Caki2 (cell line): ENCODE results near the gene CLEC16A. TPM values are rescaled to one million over a fixed set of nuclear protein-coding genes. Genes with fewer than 3 reads are reported as not detected.

ENCODE experiments used
- DNase-seq: peaks from one replicate; pipeline ENCODE4 v3.0.0-alpha.2; 2015; ENCODE audit warnings: low read depth
- in situ Hi-C: cut with HindIII; loops from 2 replicates; pipeline ENCODE4 v1.10.0; 2016; ENCODE audit warnings: low sequenced_read_pairs, low pct_unique_long_range_greater_than_20kb, mixed read lengths
- total RNA-seq: library from RNA; depleted of rRNA; stranded (reverse); fragments of >200 nt; shearing (Covaris generic); gene quantifications from 2 replicates; pipeline ENCODE4 v1.2.3, GENCODE V29; 2014; ENCODE audit warnings: low replicate concordance; rRNA removed

The CLEC16A gene
- total RNA-seq, result 17.7 and 25.7 TPM in 2 replicates

- in situ Hi-C loops, result no loop called here
- peak; percentile 93 for DNase-seq
Observed at GRCh38 chr16:10944249-10945064, at the start of gene CLEC16A. Gene CLEC16A (plus strand): TSS chr16:10944564. CDS start chr16:10944718, 154 bp downstream.

GRCh38 chr16:10895053-10895946 is 49.1 kb upstream of the CLEC16A start:
- DNase-seq, result peak; percentile 40
- in situ Hi-C loops, result no loop called here

- no peak for DNase-seq
- in situ Hi-C loops, result no loop called here
Observed at GRCh38 chr16:10896165-10896564, 48.2 kb upstream of the CLEC16A start.

GRCh38 chr16:10896723-10897122 is 47.6 kb upstream of the CLEC16A start:
- no peak for DNase-seq
- in situ Hi-C loops, result no loop called here

GRCh38 chr16:10897134-10897533 is 47.2 kb upstream of the CLEC16A start:
- DNase-seq, result no peak
- in situ Hi-C loops, result no loop called here

GRCh38 chr16:10902999-10903398 is 41.4 kb upstream of the CLEC16A start:
- no peak for DNase-seq
- in situ Hi-C loops, result no loop called here

- in situ Hi-C loops, result no loop called here
- no peak for DNase-seq
Observed at GRCh38 chr16:10906482-10906881, 37.9 kb upstream of the CLEC16A start.

GRCh38 chr16:10906914-10907756 is 37.2 kb upstream of the CLEC16A start:
- DNase-seq, result no peak
- in situ Hi-C loops, result no loop called here

GRCh38 chr16:10907757-10908045 is 36.7 kb upstream of the CLEC16A start:
- DNase-seq, result no peak
- in situ Hi-C loops, result no loop called here

GRCh38 chr16:10911267-10911666 is 33.1 kb upstream of the CLEC16A start:
- DNase-seq, result no peak
- in situ Hi-C loops, result no loop called here

- in situ Hi-C loops, result no loop called here
- DNase-seq, result no peak
Observed at GRCh38 chr16:10916534-10916933, 27.8 kb upstream of the CLEC16A start.

GRCh38 chr16:10918294-10919002 is 25.9 kb upstream of the CLEC16A start:
- in situ Hi-C loops, result no loop called here
- peak; percentile 68 for DNase-seq

GRCh38 chr16:10919003-10919351 is 25.4 kb upstream of the CLEC16A start:
- DNase-seq, result no peak
- in situ Hi-C loops, result no loop called here

GRCh38 chr16:10920726-10921427 is 23.5 kb upstream of the CLEC16A start:
- DNase-seq, result no peak
- in situ Hi-C loops, result no loop called here

- in situ Hi-C loops, result no loop called here
- DNase-seq, result no peak
Observed at GRCh38 chr16:10921536-10922327, 22.6 kb upstream of the CLEC16A start.

GRCh38 chr16:10922328-10923145 is 21.8 kb upstream of the CLEC16A start:
- DNase-seq, result no peak
- in situ Hi-C loops, result no loop called here
